Muscle of arm (tissue), 12 donors: Measurements from ENCODE around the gene TXNRD3. TPM values are rescaled to one million over a fixed set of nuclear protein-coding genes. Genes with fewer than 3 reads are reported as not detected.
"Not testable (repeated sequence)": the region's sequence is repeated elsewhere in the genome, so short reads cannot be mapped to it uniquely, and the experiment has no call there.

ENCODE experiments used
- DNase-seq: peaks from one replicate; pipeline ENCODE4 v3.0.0-alpha.2; 2013
- polyA plus RNA-seq, 12 donors: library from polyadenylated mRNA; unstranded; fragments of 120-200 nt; gene quantifications; one replicate each; pipeline ENCODE4 v1.2.1, GENCODE V29; 2013; ENCODE audit not compliant: insufficient read length in 12 of 12

The TXNRD3 gene
- polyA plus RNA-seq, 12 donors, result 7.5 to 10.9 (median 9.5) TPM; not detected in 2

DNA sequence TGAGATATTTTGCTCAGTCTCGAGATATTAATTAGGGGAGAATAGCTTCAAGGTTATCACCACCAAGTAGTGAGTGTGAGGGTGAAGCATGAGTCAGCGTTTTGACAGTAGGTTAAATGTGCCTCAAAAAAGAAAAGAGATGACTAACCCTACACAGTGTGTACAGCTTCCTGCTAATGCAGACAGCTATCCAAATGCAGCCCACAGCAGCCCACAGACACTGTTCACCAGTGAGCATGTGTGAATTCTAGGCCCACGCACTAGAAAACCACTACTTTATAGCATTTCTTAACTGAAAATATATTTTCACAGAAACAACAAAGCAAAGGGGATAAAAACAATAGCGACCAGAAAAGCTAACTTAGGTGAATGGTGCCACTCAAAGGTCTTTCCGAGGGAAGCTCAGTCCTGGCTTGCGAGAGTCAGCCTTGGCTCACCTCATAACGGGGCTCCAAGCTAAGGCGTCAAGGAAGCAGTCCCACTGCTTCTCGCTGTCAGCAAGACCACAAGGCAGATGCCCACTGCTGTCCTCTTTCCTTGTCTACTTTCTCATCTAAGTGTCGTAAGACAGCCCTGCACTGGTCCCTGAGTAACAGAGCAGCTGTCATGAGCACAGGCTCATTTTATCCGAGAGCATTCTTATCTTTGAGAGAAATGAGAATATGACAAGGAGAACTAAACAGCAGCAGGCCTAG is 47.6 kb downstream of the TXNRD3 start:
- DNase-seq, result no peak

DNA sequence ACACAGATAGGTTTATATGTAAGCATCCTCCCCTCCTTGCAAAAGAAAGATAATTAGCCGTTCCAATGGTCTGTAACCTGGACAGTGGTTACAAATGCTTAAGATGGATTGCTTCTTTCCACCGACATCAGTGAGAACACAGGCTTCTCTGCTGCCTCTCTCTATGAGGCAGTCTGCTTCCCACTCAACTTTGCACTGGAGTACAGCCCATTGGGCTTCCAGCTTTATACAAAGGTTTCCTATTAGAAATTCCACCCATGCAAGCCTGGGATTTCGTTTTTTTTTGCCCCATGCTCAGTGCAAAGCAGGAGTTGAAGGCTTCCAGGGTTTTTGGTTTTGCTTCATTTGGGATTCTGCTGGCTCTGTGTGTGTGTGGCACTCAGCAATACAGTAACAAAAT is 48.9 kb downstream of the TXNRD3 start:
- DNase-seq, result no peak

DNA sequence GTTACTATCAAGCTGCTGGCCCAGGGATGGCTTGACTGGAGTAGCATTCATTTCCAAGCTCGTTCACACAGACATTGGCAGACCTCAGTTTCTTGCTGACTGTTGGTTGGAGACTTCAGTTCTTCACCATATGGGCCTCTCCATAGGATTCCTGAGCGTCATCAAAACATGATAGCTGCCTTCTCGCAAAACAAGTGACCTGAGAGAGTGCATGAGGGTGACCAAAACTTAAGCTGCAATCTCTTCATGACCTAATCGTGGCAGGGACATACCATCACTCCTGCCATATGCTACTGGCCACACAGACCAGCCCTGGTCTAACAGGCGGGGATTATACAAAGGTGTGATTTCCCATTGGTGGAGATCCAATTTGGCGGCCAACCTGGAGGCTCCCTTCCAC is 50.2 kb downstream of the TXNRD3 start:
- no peak for DNase-seq

DNA sequence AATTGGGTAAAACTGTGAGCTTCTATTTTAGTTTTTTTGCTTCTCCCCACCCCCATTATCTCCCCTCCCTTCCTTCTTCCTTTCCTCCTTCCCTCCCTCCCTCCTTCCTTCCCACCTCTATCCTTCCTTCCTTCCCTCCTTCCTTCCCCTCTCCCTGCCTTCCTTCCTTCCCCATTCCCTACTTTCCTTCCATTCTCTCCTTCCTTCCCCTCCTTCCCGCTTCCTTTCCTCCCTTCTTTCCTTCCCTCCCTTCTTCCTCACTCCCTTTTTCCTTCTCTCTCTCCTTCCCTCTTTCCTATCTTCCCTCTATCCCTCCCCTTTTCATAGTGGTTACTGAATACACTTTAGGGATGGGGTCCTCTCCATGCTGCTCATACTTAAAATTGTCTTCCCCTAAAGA is 55.8 kb downstream of the TXNRD3 start:
- no peak for DNase-seq

DNA sequence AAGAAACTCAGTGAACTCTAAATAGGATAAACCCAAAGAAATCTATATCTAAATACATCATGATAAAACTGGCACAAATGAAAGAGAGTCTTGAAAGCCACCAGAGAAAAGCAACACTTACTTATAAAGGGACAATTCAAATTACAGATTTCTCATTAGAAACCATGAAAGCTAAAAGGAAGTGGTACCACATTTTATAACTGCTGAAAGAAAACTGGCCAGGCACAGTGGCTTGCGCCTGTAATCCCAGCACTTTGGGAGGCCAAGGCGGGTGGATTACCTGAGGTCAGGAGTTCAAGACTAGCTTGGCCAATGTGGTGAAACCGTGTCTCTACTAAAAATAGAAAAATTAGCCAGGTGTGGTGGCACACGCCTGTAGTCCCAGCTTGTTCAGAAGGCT is 59.4 kb downstream of the TXNRD3 start:
- not testable (repeated sequence) for DNase-seq

DNA sequence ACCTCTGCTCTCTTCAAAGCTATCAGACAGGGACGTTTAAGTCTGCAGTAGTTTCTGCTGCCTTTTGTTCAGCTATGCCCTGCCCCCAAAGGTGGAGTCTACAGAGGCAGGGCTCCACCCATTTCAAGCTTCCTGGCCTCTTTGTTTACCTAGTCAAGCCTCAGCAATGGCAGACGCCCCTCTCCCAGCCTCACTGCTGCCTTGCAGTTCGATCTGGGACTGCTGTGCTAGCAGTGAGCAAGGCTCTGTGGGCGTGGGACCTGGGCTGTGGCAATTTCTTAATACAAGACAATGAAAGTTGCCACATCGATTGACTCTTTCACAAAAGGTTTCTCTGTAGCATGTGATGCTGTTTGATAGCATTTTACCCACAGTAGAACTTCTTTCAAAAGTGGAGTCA is 63.4 kb downstream of the TXNRD3 start:
- not testable (repeated sequence) for DNase-seq

DNA sequence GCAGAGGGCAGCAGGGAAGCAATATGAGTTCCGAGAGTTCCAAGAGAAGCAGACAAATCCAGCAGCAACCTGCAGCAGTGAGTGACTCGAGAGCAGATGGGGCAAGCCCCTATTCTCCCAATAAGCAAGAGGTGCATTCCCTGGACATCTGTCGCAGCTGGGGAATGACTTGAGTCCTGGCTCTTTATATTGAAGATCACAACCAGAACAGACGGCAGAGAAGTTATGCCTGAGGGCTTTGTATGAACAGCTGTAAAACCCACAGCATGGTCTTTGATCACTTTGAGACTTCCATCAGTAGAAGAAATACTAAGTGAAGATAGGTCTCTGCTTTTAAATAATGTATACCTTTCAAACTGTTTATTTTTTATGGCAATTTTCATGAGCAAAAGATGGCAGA is 72.6 kb downstream of the TXNRD3 start:
- DNase-seq, result no peak

DNA sequence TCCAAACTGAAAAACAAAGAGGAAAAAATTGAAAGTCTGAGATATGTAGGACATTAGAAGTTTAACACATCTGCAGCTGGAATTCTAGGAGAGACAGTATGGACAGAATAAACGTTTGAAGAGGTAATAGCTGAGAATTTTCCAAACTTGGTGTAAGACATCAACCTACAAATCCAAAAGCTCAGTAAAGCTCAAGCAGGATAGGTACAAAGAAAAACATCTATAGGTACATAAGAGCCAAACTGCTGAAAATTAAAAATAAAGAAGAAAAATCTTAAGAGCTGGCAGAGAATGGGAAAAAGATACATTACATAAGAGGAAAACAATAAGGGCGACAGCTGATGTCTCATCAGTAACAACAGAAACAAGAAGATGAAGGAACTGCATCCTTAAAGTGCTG is 73.4 kb downstream of the TXNRD3 start:
- no peak for DNase-seq

DNA sequence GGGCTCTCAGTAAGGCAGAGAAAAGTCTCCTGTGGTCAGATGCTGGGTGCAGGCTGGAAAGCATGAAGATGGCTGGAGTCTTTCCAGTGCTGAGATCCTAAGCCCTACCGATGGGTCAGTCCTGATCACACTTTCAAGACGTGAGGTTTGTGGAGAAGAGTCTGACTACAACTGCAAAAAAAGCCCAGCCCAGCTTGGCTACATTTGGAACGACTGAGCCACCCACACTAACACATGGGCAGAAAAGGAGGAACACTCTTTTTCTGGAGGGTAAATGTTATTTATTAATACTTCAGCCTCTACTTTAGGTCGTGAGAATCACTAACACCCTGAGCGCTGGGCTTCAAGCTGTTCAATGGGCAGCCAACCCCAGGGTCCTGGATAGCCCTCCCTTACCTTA is 74.2 kb downstream of the TXNRD3 start:
- no peak for DNase-seq

DNA sequence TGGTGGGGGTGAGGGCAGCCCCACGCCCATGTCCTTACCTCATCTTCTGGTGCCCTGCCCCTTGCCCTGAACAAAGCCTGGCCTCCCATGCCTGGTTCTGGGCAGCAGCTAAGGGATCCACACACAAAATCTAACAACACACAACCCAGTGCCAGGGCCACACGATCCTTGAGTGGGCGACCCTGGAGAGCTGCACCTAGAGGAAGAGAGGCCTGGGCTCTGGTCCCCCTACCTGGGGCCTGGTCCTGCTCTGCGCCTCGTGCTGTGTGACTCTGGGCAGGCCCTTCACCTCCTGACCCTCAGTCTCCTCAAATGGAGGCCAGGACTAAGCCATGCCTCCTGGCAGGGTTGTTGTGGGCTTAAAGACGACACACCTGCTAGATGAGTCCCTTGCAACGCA is 76.2 kb downstream of the TXNRD3 start:
- no peak for DNase-seq

DNA sequence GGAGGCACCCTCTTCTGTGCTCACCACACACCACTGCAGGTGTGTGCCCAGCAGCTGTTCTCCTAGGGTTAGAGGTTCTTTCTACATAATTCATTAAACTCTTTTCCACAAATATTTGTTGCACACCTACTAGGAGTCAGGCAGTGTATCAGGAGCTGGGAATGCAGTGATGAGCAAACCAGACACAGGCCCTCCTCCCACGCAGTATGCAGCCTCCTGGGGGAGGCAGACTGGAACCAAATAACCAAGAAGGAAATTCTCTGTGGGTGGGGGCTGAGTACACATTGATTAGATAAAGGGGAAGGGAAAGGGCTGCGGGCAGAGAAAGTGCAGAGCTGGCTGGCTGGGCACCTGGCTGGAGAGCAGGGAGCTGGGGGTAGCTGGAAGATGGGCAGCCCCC is 77.7 kb downstream of the TXNRD3 start:
- DNase-seq, result no peak

DNA sequence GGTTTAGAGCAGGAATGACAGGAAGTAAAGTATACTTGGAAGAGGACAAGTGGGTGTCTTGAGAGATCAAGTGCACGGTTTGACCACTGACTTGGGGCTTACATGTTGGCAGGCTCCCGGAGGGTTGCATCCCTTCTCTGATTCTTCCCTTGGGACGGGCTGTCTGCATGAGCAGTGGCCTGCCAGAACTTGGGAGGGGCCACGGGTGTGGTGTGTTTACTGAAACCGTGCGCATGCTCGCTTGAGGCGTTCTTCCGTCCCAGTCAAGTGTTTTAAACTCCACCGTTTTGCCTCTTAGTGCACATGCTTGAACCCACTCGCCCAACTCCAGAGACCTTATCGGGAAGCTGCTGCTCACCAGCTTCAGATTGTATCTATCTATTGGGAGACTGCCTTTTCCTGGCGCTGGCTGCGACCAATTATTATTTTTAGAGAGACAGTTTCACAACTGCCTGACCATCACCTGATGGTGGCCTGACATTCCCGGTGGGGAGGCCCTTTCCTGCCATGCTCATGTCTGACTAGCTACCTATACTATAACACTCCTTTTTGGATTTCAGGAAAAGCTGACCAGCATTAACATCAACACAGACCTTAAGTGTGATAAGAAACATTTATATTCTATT is 81.3 kb downstream of the TXNRD3 start:
- no peak for DNase-seq

DNA sequence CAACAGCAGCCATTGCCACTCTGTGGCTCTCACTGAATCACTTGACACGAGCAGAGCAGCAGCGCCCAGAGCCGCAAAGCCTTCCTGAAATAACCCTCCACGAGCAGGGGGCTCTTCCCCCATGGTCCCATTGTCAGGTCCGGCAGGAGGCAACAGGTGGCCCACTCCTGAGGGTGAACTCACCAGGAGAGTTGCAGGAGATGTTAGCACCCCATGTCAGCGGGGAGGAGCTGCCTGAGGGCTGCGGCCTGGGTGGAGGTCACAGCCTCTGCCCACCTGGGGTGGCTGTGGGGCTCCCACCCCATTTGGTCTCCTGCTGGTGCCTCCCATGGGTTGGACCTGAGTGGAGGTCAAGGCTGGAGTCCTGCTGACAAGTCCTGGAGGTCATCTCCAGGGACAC is 83.8 kb downstream of the TXNRD3 start:
- DNase-seq, result no peak

DNA sequence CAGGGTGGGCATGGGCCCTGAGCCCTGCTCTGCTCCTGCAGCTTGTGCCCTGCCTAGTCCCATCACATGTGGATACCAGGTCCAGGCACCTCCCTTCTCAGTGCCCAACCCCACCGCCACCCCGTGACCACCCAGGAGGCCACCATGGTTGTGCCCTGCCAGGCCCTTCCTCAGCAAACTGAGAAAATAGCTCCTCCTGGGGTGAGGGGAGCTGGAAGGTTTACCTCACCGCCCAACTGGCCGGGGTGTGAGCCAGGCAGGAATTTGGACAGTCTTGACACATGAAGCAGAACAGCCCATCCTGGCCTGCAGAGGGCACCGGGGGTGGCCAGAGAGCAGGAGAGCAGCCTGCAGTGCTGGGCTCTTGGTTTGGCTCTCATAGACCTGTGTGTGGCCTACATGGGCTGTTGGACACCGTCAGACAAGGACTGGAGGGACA is 84.8 kb downstream of the TXNRD3 start:
- no peak for DNase-seq

DNA sequence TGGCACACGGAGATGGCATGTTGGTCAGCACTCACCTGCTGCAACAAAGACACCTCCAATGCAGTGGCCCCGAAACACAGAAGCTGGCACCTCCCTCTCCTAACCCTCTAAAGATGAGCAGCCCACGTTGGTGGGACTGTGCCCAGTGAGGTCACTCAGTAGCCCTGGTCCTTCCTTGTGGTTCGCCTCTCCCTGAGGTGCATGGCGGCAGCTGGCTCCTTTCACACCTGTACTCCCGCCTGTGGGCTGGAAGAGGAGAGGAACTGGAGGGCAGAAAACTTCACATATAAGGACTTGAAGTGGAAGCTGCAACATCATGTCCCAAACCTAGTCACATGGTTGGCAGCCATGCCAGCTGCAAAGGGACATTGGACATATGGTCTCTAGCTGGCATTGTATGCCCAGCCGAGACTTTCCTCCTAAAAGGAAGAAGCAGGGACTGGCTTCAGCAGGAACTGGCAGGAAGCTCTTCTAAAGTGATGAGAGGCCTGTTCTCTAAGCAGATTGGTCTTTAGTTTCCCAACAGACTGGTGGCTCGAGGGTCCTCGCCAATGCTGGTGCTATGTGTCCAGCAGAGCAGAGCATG is 85.4 kb downstream of the TXNRD3 start:
- no peak for DNase-seq

DNA sequence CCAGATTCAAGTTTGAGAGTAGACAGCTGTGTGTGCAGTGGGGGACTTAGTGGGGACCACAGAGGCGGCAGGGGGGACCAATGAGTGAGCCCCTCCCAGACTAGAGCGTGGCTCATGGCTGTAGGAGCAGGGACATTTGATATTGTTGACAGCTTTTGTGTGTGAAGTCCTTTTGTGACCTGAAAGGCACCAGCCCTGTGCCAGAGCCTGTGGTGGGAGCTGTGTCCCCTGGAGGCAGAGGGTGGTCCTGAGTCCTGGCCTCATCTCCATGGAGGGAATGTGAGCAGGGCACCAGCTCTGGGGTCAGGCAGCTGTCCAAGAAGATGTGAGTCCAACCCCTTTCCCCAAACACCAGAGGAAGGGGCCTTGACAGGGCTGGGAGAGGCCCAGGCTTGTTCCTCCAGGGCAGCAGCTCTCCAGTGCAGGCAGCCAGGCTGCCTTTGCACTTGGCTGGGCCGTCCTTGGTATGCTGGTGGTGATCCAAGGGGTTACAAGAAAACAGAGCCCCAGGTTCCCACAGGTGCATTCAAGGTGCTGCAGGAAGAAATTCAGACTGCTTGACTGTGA is 86.1 kb downstream of the TXNRD3 start:
- DNase-seq, result no peak

DNA sequence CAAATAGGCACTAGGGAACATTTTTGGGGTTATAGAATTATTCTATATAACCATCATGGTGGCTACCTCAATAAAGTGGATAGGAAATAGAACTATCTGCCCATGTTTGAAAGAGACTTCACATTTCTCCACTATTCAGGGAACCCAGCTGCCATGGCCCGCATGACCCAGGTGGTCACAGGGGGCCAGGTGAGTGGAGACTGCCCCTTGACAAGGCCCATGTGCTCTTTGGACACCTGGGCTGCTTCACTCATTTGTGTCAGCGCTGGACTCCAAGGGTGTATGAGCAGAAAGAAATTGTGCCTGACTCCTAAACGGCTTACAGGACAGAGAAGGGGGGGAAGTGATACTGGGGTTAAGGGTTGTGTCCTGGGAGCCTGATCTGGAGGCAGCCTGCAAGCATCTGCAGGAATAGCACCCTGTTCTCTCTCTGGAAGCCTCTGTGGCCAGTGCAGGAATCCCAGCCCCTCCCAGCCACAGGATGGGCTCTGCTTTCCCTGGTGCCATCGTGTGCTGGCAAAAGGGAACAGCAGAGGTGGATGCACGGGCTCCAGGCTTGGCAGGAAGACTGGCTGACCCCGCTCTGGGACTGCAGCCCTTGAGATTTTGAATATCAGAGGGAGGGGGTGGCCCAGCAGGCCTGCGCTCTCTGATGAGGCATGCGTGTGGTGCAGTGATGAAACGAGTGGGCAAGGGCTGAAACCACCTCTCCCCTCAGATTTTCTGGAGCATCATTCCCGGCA is 87.1 kb downstream of the TXNRD3 start:
- no peak for DNase-seq

DNA sequence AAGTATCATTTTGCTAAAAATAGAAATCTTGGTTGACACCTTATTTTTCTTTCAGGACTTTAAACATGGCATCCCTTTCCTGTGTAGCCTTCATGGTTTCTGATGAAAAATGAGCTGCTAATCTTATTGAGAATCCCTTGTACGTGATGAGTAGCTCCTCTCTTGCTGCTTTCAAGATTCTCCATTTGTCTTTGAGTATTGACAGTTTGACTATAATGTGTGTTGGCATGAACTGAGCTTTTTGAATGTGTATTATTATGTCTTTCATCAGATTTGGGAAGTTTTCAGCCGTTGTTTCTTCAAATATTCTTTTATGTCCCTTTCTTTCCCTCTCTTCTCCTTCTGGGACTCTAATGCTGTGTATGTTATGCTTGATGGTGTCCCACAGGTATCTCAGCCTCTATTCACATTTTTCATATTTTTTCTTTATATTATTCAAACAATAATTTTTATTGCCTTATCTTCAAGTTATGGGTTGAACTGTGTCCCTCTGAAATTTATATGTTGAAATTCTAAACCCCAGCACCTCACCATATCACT is 92.1 kb downstream of the TXNRD3 start:
- DNase-seq, result no peak

DNA sequence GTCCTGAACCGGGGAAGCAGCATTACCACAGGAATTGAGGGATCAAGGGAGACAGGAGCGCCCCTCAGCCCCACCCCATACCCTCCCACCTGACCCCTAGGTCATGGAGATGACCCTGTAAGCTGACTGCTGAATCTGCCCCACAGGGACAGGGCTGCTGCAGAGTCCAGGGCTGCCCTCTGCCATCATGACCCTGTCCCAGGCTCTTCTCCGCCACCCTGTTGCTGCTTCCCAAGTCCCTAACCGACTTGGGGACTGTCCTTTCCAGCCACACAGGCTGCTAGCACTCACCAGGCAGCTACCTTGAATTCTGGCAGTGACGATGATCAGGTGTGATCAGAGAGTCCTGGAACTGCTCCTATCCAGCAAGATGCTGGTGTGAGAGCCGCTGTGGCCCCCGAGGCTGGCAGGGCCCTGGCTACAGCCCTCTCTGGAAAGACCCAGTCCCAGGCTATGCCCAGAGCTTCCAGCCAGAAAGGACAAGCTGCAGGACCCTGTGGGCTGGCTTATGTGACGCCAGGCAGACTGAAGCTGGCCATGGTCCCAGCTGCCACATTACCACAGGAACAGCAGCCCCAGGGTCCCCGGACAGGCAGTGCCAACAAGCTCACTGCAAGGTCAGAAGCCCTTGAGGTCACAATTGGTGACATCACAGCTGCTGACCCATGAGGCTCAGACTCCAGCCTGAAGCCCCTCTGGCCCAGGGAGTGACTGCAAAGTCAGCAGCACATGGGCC is 96.4 kb downstream of the TXNRD3 start, which contains the start of gene C3orf22:
C3orf22 (minus strand) TSS at position 597 of the 736 bp plus-strand sequence. CDS start 5,542 bp downstream, outside the sequence.
- DNase-seq, result no peak

DNA sequence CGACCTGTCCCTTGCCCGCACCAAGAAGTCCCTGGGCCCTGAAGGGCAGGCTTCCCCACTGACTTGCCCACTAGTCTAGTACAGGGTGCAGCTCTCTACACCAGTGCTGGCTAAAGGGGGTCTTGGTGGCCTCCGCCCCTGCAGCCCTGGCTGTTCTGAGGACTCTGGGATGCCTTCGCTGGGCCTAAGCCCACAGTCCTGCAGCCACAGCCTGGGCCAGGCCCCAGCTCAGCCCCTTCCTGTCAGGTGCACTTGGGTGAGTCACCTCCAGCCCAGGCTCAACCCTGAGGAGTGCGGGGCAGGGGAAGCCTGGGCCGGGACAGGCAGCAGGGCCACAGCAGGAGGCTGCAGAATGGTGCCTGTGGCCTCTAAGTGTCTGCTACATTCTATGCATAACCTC is 97.2 kb downstream of the TXNRD3 start:
- DNase-seq, result no peak

DNA sequence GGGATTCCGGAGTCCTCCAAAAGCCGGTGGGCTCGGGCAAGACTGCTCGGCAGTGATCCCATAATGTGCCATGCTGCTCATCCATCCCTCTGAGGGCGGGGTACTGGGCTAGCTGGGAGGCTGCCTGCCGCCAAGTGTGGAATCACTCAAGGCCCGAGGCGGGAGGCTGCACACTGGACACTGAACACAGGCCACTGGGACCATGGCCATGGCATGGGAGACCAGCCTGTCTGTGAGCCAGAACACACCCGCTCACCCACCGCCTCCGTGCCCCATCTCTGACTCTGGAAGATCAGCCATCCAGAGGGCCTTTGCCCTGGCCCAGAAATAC is 97.5 kb downstream of the TXNRD3 start:
- DNase-seq, result no peak
